ENCODE measurements around the gene PLCB2. TPM values are rescaled to one million over a fixed set of nuclear protein-coding genes. Genes with fewer than 3 reads are reported as not detected.

Gene PLCB2
- total and polyA plus RNA-seq, 9 of the 15 experiments (the other 6 are each of a cell fraction or from before 2014, with no cell fraction given), result 0.37 to 12.3 (median 8.0) TPM

GRCh38 chr15:40285554-40286011, 22.2 kb downstream of the PLCB2 start:
- no TSS peak for BruUV-seq (replicated peaks)
- DNase-seq (ENCODE audit: extremely low read depth in 1 of 4, low spot score in 3 of 4) (no peak), FAIRE-seq (no peak), ATAC-seq (no peak)
- CTCF ChIA-PET (ENCODE audit: low intra/inter-chr PET ratio), result no interaction called here
- POLR2A ChIA-PET, result interaction anchor here (0.6 to 1.6 kb wide), 6 partner anchors 12 to 360 kb away, joined by 3 to 4 read pairs (median 3); no protein-coding TSS in a partner anchor
- TF ChIP-seq SIN3A (IDR thresholded peaks at IDR 0.05; ENCODE audit: borderline replicate concordance in 2 of 2, control insufficient read depth in 1 of 2, low read depth in 2 of 2, low read length in 2 of 2) (no peak), TEAD4 (IDR thresholded peaks at IDR 0.05; ENCODE audit: low read length) (no peak), TEAD4 (CRISPR knock-in tag; IDR thresholded peaks at IDR 0.05; ENCODE audit: borderline replicate concordance) (no peak)
- TF ChIP-seq, protein P1, sequence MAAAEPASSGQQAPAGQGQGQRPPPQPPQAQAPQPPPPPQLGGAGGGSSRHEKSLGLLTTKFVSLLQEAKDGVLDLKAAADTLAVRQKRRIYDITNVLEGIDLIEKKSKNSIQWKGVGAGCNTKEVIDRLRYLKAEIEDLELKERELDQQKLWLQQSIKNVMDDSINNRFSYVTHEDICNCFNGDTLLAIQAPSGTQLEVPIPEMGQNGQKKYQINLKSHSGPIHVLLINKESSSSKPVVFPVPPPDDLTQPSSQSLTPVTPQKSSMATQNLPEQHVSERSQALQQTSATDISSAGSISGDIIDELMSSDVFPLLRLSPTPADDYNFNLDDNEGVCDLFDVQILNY (CRISPR knock-in tag; IDR thresholded peaks at IDR 0.05), result no peak
- H3K9ac ChIP-seq (ENCODE audit: insufficient read depth in 1 of 2, low read depth in 2 of 2, low read length in 2 of 2), result peak overlapping the region in 1 of 2 experiments; percentile 5; a peak in 1 of 4 replicates
- no peak overlapping the region for H3K4me3 ChIP-seq
- H2AFZ ChIP-seq (ENCODE audit: low read depth, low read length), result no peak overlapping the region
- intact Hi-C loops (cut with micrococcal nuclease) (no loop called here), in situ Hi-C loops (cut with MboI) (no loop called here)
- H4K20me1 ChIP-seq (replicated peaks; ENCODE audit: control insufficient read depth, insufficient read depth, low read length), result no peaks in the 10 kb centered on the region
- H3K9me3 ChIP-seq (replicated peaks; ENCODE audit: control insufficient read depth, insufficient read depth, low read depth, low read length), result no peaks in the 10 kb centered on the region
- H3K36me3 ChIP-seq (ENCODE audit: control insufficient read depth, insufficient read depth, low read length), result no peaks in the 10 kb centered on the region
- WGBS (ENCODE audit: insufficient coverage, low coverage, missing lambda C conversion rate), result 0% methylated on average over 1 of the region's 1 CpG
- no peak overlapping the region for H3K27ac ChIP-seq (ENCODE audit: extremely low read depth, low read depth, low read length)
- no peaks in the 10 kb centered on the region for H3K79me2 ChIP-seq (ENCODE audit: control insufficient read depth, insufficient read depth, low read length)
- H3K4me1 ChIP-seq (replicated peaks in 1 of 2; ENCODE audit: control insufficient read depth in 2 of 2, insufficient read depth in 2 of 2, low read length in 2 of 2), result peaks cover 0 to 38% of the 10 kb centered on the region in 2 experiments; a peak in 3 of 5 replicates
- no peaks in the 10 kb centered on the region for H3K27me3 ChIP-seq (ENCODE audit: control insufficient read depth in 2 of 2, insufficient read depth in 2 of 2, low read length in 2 of 2)
- H3K9me1 ChIP-seq (ENCODE audit: control insufficient read depth, insufficient read depth, low read length), result no peaks in the 10 kb centered on the region
- no peak overlapping the region for H3K4me2 ChIP-seq (ENCODE audit: insufficient read depth, low read length)
